HG02938 (cell line): ENCODE data around the gene GRIA1.
A peak's percentile ranks its signal among the peaks of the same experiment; 100 is the strongest.

Experiments
- ATAC-seq: cut with Tn5 transposase; IDR thresholded peaks from one replicate; pipeline ENCODE4 v1.9.1; 2021; ENCODE audit warnings: mild to moderate bottlenecking, moderate library complexity; ENCODE audit not compliant: unreplicated experiment

GRIA1 gene

GRCh38 chr5:153543959-153544470, 53.5 kb downstream of the GRIA1 start:
- no peak for ATAC-seq

GRCh38 chr5:153544706-153545105, 54.2 kb downstream of the GRIA1 start:
- ATAC-seq, result no peak

GRCh38 chr5:153546566-153546965, 56.1 kb downstream of the GRIA1 start:
- no peak for ATAC-seq

- no peak for ATAC-seq
These were observed 61.1 kb downstream of the GRIA1 start for GRCh38 chr5:153551537-153552079.

GRCh38 chr5:153552886-153553285, 62.4 kb downstream of the GRIA1 start:
- ATAC-seq, result no peak

GRCh38 chr5:153555420-153556114, 65.1 kb downstream of the GRIA1 start:
- ATAC-seq, result no peak

- ATAC-seq, result no peak
These were observed 68.5 kb downstream of the GRIA1 start for GRCh38 chr5:153558957-153559356.

GRCh38 chr5:153559926-153560325, 69.5 kb downstream of the GRIA1 start:
- no peak for ATAC-seq

- no peak for ATAC-seq
These were observed 71.7 kb downstream of the GRIA1 start for GRCh38 chr5:153562189-153562588.

GRCh38 chr5:153565822-153566221, 75.4 kb downstream of the GRIA1 start:
- no peak for ATAC-seq

GRCh38 chr5:153569036-153569435, 78.6 kb downstream of the GRIA1 start:
- no peak for ATAC-seq

- no peak for ATAC-seq
These were observed 80.7 kb downstream of the GRIA1 start for GRCh38 chr5:153571162-153571561.

- ATAC-seq, result no peak
These were observed 82.1 kb downstream of the GRIA1 start for GRCh38 chr5:153572411-153573145.

GRCh38 chr5:153573326-153574033, 83.0 kb downstream of the GRIA1 start:
- no peak for ATAC-seq

- no peak for ATAC-seq
These were observed 93.9 kb downstream of the GRIA1 start for GRCh38 chr5:153584126-153584959.

GRCh38 chr5:153584960-153585359, 94.5 kb downstream of the GRIA1 start:
- no peak for ATAC-seq

GRCh38 chr5:153585622-153586277, 95.3 kb downstream of the GRIA1 start:
- no peak for ATAC-seq

- no peak for ATAC-seq
These were observed 101.6 kb downstream of the GRIA1 start for GRCh38 chr5:153592081-153592480.

- no peak for ATAC-seq
These were observed 104.3 kb downstream of the GRIA1 start for GRCh38 chr5:153594785-153595184.

GRCh38 chr5:153598099-153598498, 107.6 kb downstream of the GRIA1 start:
- peak; percentile 59 for ATAC-seq
